Ishikawa (cell line): ENCODE results near the gene VAV1.

Experiments used
- CEBPB ChIP-seq: IDR thresholded peaks from 2 replicates; pipeline ENCODE4 v1.6.1; 2012
- CREB1 ChIP-seq: IDR thresholded peaks from 2 replicates; pipeline ENCODE4 v1.6.1; 2012; ENCODE audit warnings: low read depth
- EGR1 ChIP-seq: IDR thresholded peaks from 2 replicates; pipeline ENCODE4 v1.6.1; 2012
- NFIC ChIP-seq: IDR thresholded peaks from 2 replicates; pipeline ENCODE4 v1.6.1; 2012
- TAF1 ChIP-seq: IDR thresholded peaks from 2 replicates; pipeline ENCODE4 v1.6.1; 2012; ENCODE audit warnings: low read depth, mild to moderate bottlenecking
- TCF12 ChIP-seq: IDR thresholded peaks from 2 replicates; pipeline ENCODE4 v1.6.1; 2012; ENCODE audit warnings: low read depth
- TEAD4 ChIP-seq: IDR thresholded peaks from 2 replicates; pipeline ENCODE4 v1.6.1; 2012
- YY1 ChIP-seq: IDR thresholded peaks from 2 replicates; pipeline ENCODE4 v1.6.1; 2012; ENCODE audit warnings: low read depth
- TF ChIP-seq, protein P1 (sequence below): IDR thresholded peaks from 2 replicates; pipeline ENCODE4 v1.6.1; 2012; ENCODE audit warnings: low read depth, mild to moderate bottlenecking

GRCh38 chr19:6886277-6886897 lies 113.9 kb downstream of the VAV1 start:
- TF ChIP-seq, protein P1, sequence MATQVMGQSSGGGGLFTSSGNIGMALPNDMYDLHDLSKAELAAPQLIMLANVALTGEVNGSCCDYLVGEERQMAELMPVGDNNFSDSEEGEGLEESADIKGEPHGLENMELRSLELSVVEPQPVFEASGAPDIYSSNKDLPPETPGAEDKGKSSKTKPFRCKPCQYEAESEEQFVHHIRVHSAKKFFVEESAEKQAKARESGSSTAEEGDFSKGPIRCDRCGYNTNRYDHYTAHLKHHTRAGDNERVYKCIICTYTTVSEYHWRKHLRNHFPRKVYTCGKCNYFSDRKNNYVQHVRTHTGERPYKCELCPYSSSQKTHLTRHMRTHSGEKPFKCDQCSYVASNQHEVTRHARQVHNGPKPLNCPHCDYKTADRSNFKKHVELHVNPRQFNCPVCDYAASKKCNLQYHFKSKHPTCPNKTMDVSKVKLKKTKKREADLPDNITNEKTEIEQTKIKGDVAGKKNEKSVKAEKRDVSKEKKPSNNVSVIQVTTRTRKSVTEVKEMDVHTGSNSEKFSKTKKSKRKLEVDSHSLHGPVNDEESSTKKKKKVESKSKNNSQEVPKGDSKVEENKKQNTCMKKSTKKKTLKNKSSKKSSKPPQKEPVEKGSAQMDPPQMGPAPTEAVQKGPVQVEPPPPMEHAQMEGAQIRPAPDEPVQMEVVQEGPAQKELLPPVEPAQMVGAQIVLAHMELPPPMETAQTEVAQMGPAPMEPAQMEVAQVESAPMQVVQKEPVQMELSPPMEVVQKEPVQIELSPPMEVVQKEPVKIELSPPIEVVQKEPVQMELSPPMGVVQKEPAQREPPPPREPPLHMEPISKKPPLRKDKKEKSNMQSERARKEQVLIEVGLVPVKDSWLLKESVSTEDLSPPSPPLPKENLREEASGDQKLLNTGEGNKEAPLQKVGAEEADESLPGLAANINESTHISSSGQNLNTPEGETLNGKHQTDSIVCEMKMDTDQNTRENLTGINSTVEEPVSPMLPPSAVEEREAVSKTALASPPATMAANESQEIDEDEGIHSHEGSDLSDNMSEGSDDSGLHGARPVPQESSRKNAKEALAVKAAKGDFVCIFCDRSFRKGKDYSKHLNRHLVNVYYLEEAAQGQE: no peak
- TF ChIP-seq CREB1 (no peak), TCF12 (no peak), YY1 (no peak), TAF1 (no peak), CEBPB (no peak), NFIC (no peak), TEAD4 (no peak), EGR1 (no peak)
